ENCODE measurements around the gene MSH5.

DNA sequence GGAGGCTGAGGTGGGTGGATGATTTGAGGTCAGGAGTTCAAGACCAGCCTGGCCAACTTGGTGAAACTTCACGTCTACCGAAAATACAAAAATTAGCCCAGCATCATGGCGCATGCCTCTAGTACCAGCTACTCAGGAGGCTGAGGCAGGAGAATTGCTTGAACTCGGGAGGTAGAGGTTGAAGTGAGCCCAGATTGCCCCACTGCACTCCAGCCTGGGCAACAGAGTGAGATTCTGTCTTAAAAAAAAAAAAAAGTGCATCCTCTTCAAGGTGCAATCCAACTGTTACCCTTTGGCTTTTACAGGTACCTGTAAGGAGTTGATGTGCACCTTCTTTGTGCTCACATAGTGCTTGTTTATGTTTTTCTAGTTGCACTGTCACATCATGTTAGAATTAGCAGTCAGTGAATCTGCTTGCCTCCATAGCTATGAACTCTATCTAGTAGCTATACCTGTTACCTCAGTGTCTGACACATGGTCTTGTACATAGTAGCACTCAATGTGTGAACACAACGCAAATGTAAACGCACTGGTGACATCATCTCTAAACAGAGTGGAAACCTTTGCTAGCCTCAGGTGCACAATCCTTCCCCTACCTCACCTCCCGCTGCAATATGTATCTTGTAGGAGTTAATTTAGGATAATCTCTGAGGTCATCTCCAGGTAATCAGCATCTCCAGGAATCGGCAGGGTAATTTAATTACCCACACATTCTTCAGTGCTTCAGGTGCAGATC, 9.7 kb downstream of the MSH5 start:
- TF ChIP-seq, protein P1, sequence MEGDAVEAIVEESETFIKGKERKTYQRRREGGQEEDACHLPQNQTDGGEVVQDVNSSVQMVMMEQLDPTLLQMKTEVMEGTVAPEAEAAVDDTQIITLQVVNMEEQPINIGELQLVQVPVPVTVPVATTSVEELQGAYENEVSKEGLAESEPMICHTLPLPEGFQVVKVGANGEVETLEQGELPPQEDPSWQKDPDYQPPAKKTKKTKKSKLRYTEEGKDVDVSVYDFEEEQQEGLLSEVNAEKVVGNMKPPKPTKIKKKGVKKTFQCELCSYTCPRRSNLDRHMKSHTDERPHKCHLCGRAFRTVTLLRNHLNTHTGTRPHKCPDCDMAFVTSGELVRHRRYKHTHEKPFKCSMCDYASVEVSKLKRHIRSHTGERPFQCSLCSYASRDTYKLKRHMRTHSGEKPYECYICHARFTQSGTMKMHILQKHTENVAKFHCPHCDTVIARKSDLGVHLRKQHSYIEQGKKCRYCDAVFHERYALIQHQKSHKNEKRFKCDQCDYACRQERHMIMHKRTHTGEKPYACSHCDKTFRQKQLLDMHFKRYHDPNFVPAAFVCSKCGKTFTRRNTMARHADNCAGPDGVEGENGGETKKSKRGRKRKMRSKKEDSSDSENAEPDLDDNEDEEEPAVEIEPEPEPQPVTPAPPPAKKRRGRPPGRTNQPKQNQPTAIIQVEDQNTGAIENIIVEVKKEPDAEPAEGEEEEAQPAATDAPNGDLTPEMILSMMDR (IDR thresholded peaks at IDR 0.05; ENCODE audit: low read depth, low read length): no peak
- TF ChIP-seq POLR2A (IDR thresholded peaks at IDR 0.05; ENCODE audit: extremely low read depth, insufficient read length) (no peak), MYC (IDR thresholded peaks at IDR 0.05; ENCODE audit: low read depth, low read length) (no peak)
- TF ChIP-seq, protein P2, sequence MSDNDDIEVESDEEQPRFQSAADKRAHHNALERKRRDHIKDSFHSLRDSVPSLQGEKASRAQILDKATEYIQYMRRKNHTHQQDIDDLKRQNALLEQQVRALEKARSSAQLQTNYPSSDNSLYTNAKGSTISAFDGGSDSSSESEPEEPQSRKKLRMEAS (IDR thresholded peaks at IDR 0.05; ENCODE audit: low read depth, low read length): no peak

Data from NB4 (cell line).